Astrocyte (in vitro differentiated cells and primary cell): ENCODE results near the gene ZNF740.

Experiments
- EZH2 ChIP-seq: IDR thresholded peaks from 2 replicates; pipeline ENCODE4 v1.6.1; 2012; ENCODE audit warnings: mild to moderate bottlenecking, low read length, inconsistent platforms; ENCODE audit not compliant: insufficient read depth
- TF ChIP-seq, protein P1 (sequence below): IDR thresholded peaks from 2 replicates; pipeline ENCODE4 v1.5.1; 2011; ENCODE audit warnings: low read depth, mild to moderate bottlenecking, inconsistent platforms, low read length, moderate library complexity; ENCODE audit not compliant: insufficient read depth

GRCh38 chr12:53170876-53171724, 9.4 kb upstream of the ZNF740 start:
- no peak for TF ChIP-seq EZH2
- TF ChIP-seq, protein P1, sequence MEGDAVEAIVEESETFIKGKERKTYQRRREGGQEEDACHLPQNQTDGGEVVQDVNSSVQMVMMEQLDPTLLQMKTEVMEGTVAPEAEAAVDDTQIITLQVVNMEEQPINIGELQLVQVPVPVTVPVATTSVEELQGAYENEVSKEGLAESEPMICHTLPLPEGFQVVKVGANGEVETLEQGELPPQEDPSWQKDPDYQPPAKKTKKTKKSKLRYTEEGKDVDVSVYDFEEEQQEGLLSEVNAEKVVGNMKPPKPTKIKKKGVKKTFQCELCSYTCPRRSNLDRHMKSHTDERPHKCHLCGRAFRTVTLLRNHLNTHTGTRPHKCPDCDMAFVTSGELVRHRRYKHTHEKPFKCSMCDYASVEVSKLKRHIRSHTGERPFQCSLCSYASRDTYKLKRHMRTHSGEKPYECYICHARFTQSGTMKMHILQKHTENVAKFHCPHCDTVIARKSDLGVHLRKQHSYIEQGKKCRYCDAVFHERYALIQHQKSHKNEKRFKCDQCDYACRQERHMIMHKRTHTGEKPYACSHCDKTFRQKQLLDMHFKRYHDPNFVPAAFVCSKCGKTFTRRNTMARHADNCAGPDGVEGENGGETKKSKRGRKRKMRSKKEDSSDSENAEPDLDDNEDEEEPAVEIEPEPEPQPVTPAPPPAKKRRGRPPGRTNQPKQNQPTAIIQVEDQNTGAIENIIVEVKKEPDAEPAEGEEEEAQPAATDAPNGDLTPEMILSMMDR = no peak
